Esophagus (tissue), 2 donors: ENCODE measurements around the gene USP21. TPM values are rescaled to one million over a fixed set of nuclear protein-coding genes. Genes with fewer than 3 reads are reported as not detected.

Experiments used
- H3K27ac ChIP-seq, 2 donors: one replicate each; pipeline ENCODE4 v1.5.1; 2013; ENCODE audit warnings: low read depth in 2 of 2, mild to moderate bottlenecking in 2 of 2, inconsistent platforms in 1 of 2, low read length in 1 of 2, moderate library complexity in 1 of 2
- H3K27me3 ChIP-seq, 2 donors: one replicate each; pipeline ENCODE4 v1.6.1; 2013; ENCODE audit warnings: low read length in 2 of 2, control low read depth in 1 of 2, mild to moderate bottlenecking in 1 of 2; ENCODE audit not compliant: insufficient read depth in 2 of 2, control insufficient read depth in 1 of 2
- H3K36me3 ChIP-seq, 2 donors: one replicate each; pipeline ENCODE4 v1.6.1; 2013; ENCODE audit warnings: low read length in 1 of 2; ENCODE audit not compliant: control insufficient read depth in 2 of 2, insufficient read depth in 2 of 2
- H3K4me1 ChIP-seq, 2 donors: one replicate each; pipeline ENCODE4 v1.6.1; 2013; ENCODE audit warnings: low read length in 1 of 2; ENCODE audit not compliant: control insufficient read depth in 2 of 2, insufficient read depth in 2 of 2
- H3K4me3 ChIP-seq, 2 donors: one replicate each; pipeline ENCODE4 v1.5.1; 2013; ENCODE audit warnings: low read length in 2 of 2, mild to moderate bottlenecking in 2 of 2, low read depth in 1 of 2, moderate library complexity in 1 of 2
- H3K9me3 ChIP-seq, 2 donors: one replicate each; pipeline ENCODE4 v1.6.1; 2013; ENCODE audit warnings: mild to moderate bottlenecking in 2 of 2, low read depth in 1 of 2, low read length in 1 of 2, moderate library complexity in 1 of 2; ENCODE audit not compliant: control insufficient read depth in 2 of 2, insufficient read depth in 1 of 2
- WGBS, 2 donors: extraction: QIAGEN DNeasy Blood & Tissue Kit; methylation state at CpG; one replicate each; pipeline ENCODE4 v1.1.7; 2013; 5-methylcytosine and 5-hydroxymethylcytosine counted together
- polyA plus RNA-seq, 2 donors: library from polyadenylated mRNA; stranded (reverse); fragments of 200-250 nt; gene quantifications; one replicate each; pipeline ENCODE4 v1.2.3, GENCODE V29; 2013
- donor health status: healthy with polysubstance abuse.
- donor health status: Bipolar disorder and iron deficiency.

The USP21 gene
- polyA plus RNA-seq, 2 donors = 16.5 to 22.9 TPM

DNA sequence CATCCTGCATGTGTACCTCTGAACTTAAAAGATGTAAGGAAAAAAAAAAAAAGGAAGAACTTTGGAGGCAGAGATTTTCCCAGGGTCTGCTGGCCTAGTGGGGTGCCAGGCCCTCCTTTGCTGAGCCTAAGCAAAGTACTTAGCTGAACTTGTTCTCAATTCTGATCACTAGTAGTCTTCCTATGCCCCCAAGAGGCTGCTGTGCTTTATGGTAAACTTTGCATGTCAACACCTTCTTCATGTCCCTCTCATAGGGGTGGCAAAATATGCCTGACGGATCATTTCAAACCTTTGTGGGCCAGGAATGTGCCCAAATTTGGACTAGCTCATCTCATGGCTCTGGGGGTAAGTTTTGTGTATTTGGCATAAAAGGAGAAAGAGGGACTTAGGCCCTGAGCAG is 1.4 kb upstream of the USP21 start:
- no peak overlapping the region for H3K4me3 ChIP-seq
- H3K27ac ChIP-seq = no peak overlapping the region
- H3K27me3 ChIP-seq = no peaks in the 10 kb centered on the region
- H3K4me1 ChIP-seq = peaks cover 4 to 17% of the 10 kb centered on the region in 2 donors
- no peaks in the 10 kb centered on the region for H3K9me3 ChIP-seq
- H3K36me3 ChIP-seq = peaks cover 0 to 18% of the 10 kb centered on the region in 2 donors
- 94 to 100% methylated on average over 1 of the region's 1 CpG for WGBS, 2 donors

GRCh38 chr1:161158316-161159010 is 837 bp upstream of the USP21 start:
- peaks cover 4 to 17% of the 10 kb centered on the region in 2 donors for H3K4me1 ChIP-seq
- H3K4me3 ChIP-seq = peak overlapping the region in 1 of 2 donors; percentile 80
- H3K36me3 ChIP-seq = peaks cover 0 to 18% of the 10 kb centered on the region in 2 donors
- peak overlapping the region; percentile 81 for H3K27ac ChIP-seq
- no peaks in the 10 kb centered on the region for H3K9me3 ChIP-seq
- no peaks in the 10 kb centered on the region for H3K27me3 ChIP-seq
- WGBS, 2 donors = 51 to 64% methylated on average over 9 of the region's 9 CpGs

GRCh38 chr1:161159913-161160243 is 578 bp downstream of the USP21 start:
- peak overlapping the region; percentile 80 to 98 for H3K4me3 ChIP-seq
- H3K36me3 ChIP-seq = peaks cover 0 to 18% of the 10 kb centered on the region in 2 donors
- H3K4me1 ChIP-seq = peaks cover 4 to 18% of the 10 kb centered on the region in 2 donors
- no peaks in the 10 kb centered on the region for H3K9me3 ChIP-seq
- 5 to 9% methylated on average over 11 of the region's 11 CpGs for WGBS, 2 donors
- H3K27ac ChIP-seq = peak overlapping the region; percentile 81 to 83
- H3K27me3 ChIP-seq = no peaks in the 10 kb centered on the region

- no peak overlapping the region for H3K4me3 ChIP-seq
- H3K27me3 ChIP-seq = no peaks in the 10 kb centered on the region
- peaks cover 4 to 23% of the 10 kb centered on the region in 2 donors for H3K4me1 ChIP-seq
- 91 to 95% methylated on average over 22 of the region's 22 CpGs for WGBS, 2 donors
- H3K36me3 ChIP-seq = peaks cover 0 to 18% of the 10 kb centered on the region in 2 donors
- H3K27ac ChIP-seq = no peak overlapping the region
- H3K9me3 ChIP-seq = no peaks in the 10 kb centered on the region
These were observed 1.4 kb downstream of the USP21 start for GRCh38 chr1:161160671-161161145.

DNA sequence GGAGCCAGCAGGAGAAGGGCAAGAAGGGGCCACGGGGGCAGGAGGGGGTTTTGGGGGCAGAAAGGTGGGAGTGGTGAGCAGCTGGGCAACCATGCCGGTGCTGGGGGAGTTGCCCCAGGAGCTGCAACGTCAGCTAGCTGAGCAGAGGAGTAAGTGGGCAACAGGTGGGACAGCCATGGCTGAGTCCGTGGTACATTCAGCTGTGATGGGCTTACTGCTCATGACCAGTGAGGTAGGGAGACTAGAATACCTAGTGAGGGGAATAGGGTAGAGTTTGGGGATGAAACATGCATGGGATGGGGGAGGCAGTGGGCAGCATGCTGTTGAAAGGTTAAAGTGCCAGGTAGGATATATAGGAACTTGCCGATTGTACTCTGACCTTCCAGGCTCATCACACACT is 2.4 kb downstream of the USP21 start:
- Histone ChIP-seq H3K4me1 (peaks cover 4 to 23% of the 10 kb centered on the region in 2 donors), H3K36me3 (peaks cover 0 to 18% of the 10 kb centered on the region in 2 donors), H3K27me3 (no peaks in the 10 kb centered on the region), H3K9me3 (no peaks in the 10 kb centered on the region), H3K27ac (no peak overlapping the region), H3K4me3 (no peak overlapping the region)
- 82 to 84% methylated on average over 5 of the region's 5 CpGs for WGBS, 2 donors

- peaks cover 0 to 18% of the 10 kb centered on the region in 2 donors for H3K36me3 ChIP-seq
- no peak overlapping the region for H3K27ac ChIP-seq
- no peak overlapping the region for H3K4me3 ChIP-seq
- no peaks in the 10 kb centered on the region for H3K27me3 ChIP-seq
- WGBS, 2 donors = 81 to 85% methylated on average over 7 of the region's 7 CpGs
- peaks cover 4 to 27% of the 10 kb centered on the region in 2 donors for H3K4me1 ChIP-seq
- no peaks in the 10 kb centered on the region for H3K9me3 ChIP-seq
These were observed 2.8 kb downstream of the USP21 start for GRCh38 chr1:161162052-161162451.

GRCh38 chr1:161162806-161163205 is 3.5 kb downstream of the USP21 start:
- WGBS, 2 donors = 91 to 95% methylated on average over 10 of the region's 10 CpGs
- Histone ChIP-seq H3K27me3 (no peaks in the 10 kb centered on the region), H3K27ac (no peak overlapping the region), H3K36me3 (peaks cover 0 to 18% of the 10 kb centered on the region in 2 donors), H3K4me3 (no peak overlapping the region), H3K9me3 (no peaks in the 10 kb centered on the region), H3K4me1 (peaks cover 4 to 30% of the 10 kb centered on the region in 2 donors)

- Histone ChIP-seq H3K36me3 (peaks cover 0 to 13% of the 10 kb centered on the region in 2 donors), H3K4me1 (peaks cover 4 to 28% of the 10 kb centered on the region in 2 donors)
- 89 to 91% methylated on average over 5 of the region's 5 CpGs for WGBS, 2 donors
These were observed 4.5 kb downstream of the USP21 start for GRCh38 chr1:161163793-161164192.

DNA sequence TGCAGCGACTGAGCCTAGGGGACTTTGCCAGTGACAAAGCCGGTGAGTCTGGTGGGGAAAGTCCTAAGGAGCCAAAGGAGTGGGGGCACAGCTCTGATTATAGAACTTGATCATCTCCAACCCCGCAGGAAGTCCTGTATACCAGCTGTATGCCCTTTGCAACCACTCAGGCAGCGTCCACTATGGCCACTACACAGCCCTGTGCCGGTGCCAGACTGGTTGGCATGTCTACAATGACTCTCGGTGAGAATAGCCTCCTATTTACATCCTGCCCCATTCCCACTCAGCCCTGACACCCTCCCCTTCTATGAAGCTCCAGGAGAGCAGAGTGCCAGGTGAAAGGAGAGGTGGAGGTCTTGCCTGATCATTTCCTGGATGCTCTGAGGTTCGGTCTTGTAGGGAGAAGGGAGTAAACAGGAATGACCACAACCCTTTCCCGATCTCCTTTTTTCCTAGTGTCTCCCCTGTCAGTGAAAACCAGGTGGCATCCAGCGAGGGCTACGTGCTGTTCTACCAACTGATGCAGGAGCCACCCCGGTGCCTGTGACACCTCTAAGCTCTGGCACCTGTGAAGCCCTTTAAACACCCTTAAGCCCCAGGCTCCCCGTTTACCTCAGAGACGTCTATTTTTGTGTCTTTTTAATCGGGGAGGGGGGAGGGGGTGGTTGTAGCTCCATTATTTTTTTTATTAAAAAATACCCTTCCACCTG is 5.8 kb downstream of the USP21 start:
- WGBS, 2 donors = 58 to 64% methylated on average over 14 of the region's 14 CpGs
- Histone ChIP-seq H3K4me1 (peaks cover 4 to 25% of the 10 kb centered on the region in 2 donors), H3K4me3 (no peak overlapping the region)

More at GRCh38 chr1:161163793-161164192, 4.5 kb downstream of the USP21 start:
- Histone ChIP-seq H3K27ac (no peak overlapping the region), H3K27me3 (no peaks in the 10 kb centered on the region), H3K9me3 (no peaks in the 10 kb centered on the region), H3K4me3 (no peak overlapping the region)

More for the DNA sequence above, 5.8 kb downstream of the USP21 start:
- Histone ChIP-seq H3K27ac (peak overlapping the region; percentile 92 to 97), H3K27me3 (no peaks in the 10 kb centered on the region), H3K9me3 (no peaks in the 10 kb centered on the region), H3K36me3 (peaks cover 0 to 17% of the 10 kb centered on the region in 2 donors)
